Anterior cingulate cortex (tissue), 58 donors: ENCODE measurements around the gene PIK3AP1.

Source experiments
- DNase-seq, 58 donors: peaks; one replicate each; lab custom pipeline; 2025; lab: John Stamatoyannopoulos, UW

PIK3AP1 gene

DNA sequence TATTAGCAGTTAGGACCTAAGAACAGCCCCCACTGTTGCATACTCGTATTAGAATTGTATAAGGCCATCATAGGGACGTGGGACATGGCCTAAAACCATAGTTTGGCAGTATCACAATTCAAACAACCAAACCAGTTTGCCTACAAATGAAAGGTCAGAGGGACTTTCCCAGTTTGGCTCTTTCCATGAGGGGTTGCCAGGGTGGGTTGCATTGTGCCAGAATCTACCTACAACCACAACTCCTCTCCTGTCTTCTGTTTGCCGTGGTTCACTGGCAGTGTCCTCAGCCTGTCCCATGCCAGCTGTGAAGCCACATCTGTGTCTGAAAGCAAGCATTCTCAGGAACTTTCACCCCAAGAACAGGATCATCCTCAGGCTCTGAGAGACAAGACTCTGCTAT, 44.5 kb downstream of the PIK3AP1 start:
- no peak for DNase-seq

DNA sequence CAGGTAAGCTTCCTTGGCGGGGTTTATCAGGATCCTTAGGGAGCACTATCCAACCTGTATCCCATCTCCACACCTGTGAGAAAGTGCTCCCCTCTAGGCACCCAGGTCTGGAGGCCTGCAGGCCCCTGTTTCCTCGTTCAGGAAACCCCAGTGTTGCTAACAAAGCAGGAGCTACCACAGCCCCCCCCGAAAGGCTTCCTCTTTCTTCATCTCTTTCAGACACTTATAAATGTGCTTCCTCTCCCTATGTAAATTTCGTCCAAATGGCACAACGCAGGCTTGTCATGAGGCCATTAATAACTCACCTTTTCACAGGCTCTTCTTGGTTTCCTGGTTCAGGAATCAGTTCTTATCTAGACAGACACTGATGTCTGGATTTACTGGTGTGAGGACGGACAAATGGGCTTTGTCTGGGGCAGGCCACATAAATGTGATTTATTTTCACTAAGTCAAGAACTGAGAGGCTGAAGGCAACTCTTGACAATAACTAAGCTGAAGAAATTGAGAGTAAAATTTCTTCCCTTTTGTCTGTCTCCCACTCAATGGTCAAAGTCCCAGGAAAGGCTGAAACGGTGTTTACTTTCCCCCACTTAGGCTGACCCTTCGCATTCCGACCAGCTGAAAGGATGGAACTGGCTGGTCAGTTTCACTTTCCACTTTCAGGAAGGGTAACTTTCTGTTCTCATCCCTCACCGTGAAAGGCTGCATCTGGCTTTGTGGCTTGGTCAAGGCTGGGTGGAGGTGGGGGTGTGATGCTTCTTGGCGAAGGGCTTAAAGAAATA, 46.8 kb downstream of the PIK3AP1 start:
- DNase-seq = peak in 12 of 58 donors; percentile 3 to 16 (median 8)

DNA sequence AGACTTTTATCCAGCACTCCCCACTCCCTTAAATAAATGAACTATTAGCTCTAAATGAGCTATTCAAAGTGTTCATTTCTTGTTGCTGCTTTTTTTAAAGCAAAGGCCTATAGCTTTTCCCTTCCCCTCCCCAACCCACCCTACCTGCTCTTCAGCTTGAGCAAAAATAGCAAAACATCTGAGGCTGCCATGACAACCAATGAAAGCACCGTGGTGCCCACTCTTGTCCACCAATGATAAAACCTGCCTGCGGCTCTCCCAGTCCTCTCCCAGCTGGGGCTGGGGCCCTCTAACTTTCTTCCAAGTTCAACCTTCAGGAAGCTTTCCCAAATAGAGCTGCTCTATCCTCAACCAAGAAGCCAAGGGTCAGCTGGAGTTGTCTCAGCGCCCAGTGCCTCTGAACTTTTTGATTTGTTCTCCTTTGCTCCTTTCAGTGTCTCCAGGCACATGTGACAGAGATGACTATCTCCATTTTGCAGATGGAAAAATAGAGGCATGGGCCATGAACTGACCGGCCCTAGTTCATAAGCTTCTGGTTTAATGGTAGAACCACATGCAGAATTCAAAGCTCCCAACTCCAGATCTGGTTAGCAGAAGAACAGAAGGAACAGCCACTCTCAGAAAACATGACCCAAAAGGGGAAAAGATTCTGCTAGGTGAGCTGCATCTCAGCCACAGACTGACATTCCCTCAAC, 47.7 kb downstream of the PIK3AP1 start:
- no peak for DNase-seq

DNA sequence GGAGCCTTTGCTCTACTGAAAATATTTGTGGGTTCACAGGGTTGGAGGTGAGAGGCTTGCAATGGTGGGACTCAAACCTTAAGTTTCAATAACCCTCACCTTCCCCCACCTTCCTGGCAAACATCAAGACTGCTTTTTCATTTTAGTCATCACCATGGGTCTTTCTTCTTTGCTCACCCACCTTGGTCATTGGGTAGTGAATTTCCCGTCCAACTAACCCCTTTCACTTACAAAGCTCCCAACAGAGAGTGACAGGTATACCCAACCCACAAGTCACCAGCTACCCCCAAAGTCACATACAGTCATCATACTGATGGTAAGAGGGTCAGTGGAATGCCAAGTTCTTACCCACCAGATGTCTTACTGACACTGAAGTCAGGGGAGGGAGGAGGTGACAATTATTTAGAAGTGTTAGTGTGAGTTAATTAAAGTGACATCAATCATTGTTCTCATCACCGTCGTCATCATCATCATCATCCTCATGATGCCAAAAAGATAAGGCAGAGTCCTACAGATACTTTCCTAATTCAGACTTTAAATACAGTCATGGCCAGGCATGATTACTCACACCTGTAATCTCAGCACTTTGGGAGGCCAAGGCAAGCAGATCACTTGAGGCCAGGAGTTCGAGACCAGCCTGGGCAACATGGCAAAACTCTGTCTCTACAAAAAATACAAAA, 49.0 kb downstream of the PIK3AP1 start:
- DNase-seq = no peak

DNA sequence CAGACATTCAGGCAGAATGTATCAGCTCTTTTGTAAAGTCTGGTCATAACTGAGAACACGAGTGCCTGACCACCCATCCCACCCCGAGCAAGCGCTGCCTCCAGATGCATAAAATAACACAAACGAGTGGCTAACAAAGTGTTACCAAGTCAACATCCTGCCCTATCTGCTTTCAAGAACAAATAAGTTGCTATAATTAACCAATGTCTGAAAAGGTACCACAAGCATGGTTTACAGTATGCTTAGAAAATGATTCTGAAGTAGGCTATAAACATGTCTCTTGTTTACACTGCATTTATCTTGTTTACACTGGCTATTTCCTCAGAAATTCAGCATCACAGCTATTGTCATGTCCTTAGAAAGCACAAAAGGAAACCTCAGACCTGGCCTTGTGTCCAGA, 49.5 kb downstream of the PIK3AP1 start:
- no peak for DNase-seq

DNA sequence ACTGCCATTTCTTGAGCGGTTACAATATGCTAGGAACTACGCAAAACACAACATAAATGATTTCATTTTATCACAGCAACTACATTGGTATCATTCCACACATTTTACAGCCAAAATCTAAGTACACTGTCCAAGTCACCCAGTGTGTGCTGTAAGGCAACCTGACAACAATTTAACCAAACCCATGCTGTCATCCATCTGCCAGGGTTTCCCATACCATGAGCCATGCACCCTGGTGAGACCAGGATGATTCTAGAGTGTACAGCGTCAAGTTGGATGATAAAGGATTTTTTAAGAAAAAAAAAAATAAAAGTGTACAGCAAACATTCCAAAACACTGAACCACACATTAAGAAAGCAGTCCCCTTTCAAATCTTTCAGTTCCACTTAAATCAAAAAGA, 52.9 kb downstream of the PIK3AP1 start:
- no peak for DNase-seq

DNA sequence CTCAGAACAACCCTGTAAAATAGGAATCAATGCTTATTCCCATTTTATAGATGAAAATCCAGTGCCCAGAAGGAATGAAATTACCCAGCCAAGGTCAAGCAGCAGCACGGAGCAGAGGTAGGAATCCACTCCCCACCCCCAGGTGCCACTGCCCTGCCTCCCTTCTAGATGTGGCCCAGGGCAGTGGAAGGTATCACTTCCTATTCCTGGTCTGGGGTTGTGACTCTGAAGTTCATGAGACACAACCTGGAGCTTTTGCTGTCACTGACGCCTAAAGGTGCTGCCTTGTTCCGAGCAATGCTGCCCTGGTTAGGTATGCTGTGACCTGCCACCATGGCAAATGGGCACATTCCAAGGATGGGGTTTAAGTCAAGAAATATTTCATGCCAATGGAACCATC, 53.6 kb downstream of the PIK3AP1 start:
- no peak for DNase-seq

DNA sequence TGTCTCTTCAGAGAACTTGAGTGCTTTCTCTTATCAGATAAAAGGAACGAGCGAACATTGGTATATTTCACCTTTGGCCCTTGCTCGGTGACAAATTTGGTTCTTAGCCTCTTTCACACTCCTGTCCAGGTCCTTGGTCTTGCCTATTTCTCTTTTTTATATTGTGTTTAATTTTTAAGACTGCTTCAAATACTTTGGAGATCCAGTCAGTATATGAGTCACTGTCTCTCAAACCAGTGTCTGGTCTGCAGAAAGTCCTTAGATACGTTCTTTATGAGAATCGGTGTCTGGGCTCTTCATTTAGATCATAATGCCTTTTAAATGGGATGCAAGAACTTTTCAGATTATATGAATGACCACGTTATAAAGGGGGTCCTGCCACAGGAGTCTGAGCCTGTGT, 55.0 kb downstream of the PIK3AP1 start:
- no peak for DNase-seq

DNA sequence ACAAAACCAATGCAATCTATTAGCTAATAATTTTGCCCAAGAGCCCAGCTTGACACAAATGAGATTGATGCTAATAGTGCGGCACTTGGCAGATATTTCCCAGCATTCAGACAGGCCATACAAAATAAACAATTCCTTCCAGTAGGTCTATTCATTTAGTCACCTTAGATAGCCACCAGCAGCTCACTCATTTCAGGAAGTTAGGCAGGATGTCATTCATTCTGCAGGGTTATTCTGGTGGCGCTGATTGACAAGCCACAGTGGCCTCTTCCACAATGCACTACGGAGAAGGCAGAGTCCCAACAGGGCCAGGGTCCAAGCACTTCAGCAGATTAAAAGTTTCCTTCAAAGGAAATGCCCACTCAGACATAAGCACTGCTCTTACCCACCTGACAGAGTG, 55.8 kb downstream of the PIK3AP1 start:
- DNase-seq = no peak

DNA sequence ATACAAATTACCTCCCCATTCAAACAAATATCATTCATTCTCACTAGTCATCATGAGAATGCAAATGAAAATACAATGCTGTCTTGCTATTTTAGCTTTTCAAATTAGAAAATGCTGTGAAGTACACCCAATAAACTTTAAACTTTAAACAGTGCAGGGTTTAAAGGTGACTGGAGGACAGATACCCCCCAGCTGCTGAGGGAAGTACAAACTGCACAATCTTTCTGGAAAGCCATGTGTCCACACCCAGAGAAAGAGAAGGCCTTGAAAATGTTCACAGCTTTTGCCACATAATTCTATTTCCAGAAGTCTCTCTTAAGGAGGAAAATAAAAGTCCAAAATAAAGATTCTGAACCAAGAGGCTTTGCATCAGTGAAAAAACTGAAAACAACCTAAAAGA, 56.5 kb downstream of the PIK3AP1 start:
- no peak for DNase-seq

DNA sequence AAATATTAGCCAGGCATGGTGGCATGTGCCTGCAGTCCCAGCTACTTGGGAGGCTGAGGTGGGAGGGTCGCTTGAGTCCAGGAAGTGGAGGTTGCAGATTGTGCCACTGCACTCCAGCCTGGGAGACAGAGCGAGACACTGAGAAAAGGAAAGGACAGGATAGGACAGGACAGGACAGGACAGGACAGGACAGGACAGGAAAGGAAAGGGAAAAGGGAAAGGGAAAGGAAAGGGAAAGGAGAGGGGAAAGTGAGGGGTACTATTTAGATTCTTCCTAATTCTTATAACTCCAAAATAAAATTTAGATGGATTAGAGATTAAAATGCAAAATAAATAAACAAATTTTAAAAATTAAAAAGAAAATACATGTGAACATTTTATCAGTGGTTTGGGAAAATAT, 58.7 kb downstream of the PIK3AP1 start:
- DNase-seq = no peak

DNA sequence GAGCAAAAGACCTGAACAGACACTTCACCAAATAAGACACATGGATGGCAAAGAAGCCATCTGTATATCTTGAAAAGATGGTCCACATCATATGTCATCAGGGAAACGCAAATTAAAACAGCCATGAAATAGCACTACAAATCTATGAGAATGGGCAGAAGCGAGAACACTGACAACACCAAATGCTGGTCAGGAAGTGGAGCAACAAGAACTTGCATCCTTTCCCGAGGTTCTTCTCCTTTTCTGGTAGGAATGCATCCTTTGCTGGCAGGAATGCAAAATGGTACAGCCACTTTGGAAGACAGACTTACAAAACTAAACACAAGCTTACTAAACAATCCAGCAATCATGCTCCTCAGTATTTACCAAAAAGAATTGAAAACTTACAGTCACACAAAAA, 60.0 kb downstream of the PIK3AP1 start:
- DNase-seq = no peak

DNA sequence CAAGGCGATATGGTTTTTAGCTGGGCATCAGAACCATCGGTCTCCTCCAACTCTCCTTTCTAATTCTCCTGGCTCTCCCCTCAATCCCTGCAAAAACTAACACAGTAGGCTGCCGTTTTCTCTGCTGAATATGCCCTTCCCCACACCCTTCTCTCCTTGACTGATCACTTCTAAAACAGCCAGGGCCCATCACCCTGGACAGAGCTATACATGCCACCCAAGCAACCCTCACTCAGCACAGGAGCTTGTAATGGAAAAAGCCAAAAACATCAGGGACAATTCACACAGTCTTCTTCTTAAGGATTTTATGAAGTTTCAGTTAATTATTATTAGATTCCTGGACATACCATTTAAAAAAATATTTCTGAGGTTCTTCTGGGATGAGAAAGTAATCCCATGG, 61.5 kb downstream of the PIK3AP1 start:
- no peak for DNase-seq

DNA sequence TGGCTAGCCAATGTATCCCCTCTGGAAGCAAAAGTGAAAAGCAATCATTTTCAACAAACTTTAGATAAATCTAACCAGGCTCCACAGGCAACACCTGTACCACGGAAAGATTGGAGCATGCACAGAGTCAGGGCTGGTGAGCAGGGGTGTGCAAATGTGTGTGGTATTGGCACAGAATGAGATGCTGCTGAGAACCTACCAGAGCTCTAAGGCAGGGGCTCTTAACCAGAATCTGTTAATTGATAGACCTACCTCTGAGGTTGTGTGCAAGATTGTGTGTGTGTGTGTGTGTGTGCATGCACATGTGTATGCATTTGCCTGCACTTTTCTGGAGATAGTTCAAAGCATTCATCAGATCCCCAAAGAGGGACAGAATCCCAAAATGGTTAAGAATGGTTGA, 62.9 kb downstream of the PIK3AP1 start:
- no peak for DNase-seq

DNA sequence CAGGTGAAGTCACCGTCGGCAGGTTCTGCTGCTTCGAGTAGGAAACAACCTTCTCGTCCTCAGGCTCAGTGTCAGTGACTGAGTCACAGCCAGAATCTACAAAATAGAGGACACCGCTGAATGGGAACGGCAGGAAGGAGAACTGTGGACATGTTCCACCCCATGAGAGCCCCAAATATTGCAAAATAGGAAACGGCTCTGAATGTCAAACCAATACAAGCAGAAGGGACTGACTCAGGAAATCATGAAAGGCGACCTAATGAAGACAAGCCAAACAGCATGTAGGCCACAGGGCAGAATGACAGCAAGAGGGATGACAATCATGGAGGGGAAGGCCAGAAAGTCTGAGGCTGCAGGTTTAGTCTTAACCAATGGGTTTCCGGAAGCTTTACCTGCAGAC, 63.5 kb downstream of the PIK3AP1 start:
- DNase-seq = no peak

DNA sequence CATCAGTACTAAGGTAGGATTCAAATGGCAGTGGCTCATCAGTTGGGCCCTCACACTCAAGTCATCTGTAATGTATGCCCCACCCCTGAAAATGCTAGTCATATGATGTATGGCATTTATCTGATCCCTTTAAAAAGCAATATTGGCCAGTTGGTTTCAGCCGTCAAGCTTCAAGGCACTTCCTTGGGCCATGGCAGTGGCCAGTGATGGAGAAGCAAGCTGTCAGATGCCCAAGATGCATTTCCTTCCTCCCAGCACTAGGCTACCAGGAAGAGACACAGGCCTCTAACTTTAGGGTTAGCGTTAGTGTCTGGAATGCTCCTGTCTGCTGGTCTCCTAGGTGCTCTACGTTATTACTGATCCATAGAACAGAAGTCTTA, 64.1 kb downstream of the PIK3AP1 start:
- DNase-seq = no peak

DNA sequence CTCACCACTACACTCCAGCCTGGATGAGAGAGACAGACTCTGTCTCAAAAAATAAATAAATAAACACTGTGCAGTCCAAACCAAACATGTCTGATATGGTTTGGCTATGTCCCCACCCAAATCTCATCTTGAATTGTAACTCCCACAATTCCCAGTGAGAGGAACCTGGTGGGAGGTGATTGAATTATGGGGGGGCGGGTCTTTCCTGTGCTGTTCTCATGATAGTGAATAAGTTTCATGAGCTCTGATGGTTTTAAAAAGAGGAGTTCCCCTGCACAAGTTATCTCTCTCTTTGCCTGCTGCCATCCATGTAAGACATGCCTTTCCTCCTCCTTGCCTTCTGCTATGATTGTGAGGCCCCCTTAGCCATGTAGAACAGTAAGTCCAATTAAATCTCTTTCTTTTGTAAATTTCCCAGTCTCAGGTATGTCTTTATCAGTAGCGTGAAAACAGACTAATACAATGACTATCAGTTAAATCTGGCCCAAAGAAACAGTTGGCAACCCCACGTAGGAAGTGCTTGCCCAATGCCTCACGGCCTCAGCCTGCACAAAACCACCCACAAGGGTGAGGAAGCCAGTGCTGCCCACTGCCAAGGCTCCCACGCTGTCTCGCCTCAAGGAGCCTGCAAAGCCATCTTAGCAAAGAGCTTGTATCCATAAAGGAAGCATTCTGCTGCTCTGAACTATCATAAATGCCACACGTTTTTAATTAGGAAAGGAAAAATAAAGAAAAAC, 64.7 kb downstream of the PIK3AP1 start:
- no peak for DNase-seq

DNA sequence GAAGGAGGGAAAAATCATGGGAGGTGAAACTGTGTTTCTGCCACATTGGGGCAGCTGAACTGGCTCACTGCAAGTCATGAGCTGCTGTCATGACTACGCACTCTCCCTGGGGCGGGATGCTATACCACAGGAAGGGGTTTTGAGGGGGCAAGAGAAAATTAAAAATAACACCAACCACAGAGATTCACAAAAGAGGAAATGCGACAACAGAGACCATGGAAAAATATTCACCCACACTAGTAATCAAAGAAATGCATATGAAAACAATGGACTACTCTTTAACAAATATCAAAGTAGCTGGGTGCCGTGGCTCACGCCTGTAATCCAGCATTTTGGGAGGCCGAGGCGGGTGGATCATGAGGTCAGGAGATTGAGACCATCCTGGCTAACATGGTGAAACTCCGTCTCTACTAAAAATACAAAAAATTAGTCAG, 68.3 kb downstream of the PIK3AP1 start:
- no peak for DNase-seq

DNA sequence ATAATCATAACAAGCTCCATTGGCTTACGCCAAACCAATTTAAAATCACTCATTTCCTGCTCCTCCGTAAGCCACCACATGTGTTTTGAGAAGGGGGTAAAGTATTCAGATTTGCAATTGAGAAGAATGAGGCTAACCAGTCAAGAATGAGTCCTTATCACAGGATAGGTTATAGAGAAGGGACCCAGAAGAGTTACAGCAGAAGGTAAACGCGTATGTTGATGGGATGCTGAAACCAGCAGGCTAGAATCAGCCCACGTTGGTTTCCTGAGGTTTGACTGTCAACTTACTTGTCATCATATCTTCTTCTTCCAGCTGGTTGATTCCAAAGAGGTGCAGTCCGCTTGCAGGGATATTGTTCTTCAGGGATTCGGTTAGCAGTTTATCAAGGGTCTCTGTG, 69.4 kb downstream of the PIK3AP1 start:
- DNase-seq = no peak

DNA sequence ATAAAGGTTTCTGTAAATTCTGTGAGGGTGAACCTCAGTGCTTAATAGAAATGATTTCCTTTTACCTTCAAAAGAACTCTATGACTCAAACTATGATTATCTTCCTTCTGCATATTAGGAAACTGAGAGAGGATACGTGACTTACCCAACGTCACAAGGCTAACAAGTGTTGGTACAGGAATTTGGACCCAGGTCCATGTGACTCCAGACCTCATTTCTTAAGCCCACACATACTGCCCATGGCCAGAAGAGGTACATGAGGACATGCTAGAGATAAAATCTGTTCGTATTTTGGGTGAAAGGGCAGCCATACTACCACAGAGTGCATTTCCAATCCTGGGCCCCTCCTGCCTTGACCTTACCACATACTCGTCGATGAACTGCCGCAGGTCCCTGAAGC, 72.0 kb downstream of the PIK3AP1 start:
- DNase-seq = no peak

DNA sequence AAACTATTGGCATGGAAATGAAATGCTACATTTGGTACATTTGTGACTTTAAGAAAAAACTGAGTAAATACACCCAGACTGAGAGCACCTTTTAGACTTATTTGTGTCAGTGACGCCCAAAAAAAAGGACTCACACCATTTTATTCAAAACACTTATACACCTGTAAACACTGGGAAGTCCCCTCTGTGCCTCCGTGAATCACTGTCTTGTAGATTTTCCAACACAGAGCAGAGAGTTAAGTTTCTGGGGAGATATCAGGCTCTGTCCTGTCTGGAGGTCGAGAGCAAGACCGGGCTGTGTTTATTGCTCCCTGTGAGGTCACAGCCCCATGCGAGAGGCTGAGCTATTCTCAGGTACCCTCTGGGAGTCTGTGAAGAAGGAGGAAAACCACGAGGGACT, 72.8 kb downstream of the PIK3AP1 start:
- DNase-seq = no peak
